NCI-H1694 (cell line): ENCODE results near the gene TP53.
"Not testable (repeated sequence)": the region's sequence is repeated elsewhere in the genome, so short reads cannot be mapped to it uniquely, and the experiment has no call there.

Source experiments
- DNase-seq: peaks from one replicate; lab custom pipeline; 2025; lab: John Stamatoyannopoulos, UW

The TP53 gene

DNA sequence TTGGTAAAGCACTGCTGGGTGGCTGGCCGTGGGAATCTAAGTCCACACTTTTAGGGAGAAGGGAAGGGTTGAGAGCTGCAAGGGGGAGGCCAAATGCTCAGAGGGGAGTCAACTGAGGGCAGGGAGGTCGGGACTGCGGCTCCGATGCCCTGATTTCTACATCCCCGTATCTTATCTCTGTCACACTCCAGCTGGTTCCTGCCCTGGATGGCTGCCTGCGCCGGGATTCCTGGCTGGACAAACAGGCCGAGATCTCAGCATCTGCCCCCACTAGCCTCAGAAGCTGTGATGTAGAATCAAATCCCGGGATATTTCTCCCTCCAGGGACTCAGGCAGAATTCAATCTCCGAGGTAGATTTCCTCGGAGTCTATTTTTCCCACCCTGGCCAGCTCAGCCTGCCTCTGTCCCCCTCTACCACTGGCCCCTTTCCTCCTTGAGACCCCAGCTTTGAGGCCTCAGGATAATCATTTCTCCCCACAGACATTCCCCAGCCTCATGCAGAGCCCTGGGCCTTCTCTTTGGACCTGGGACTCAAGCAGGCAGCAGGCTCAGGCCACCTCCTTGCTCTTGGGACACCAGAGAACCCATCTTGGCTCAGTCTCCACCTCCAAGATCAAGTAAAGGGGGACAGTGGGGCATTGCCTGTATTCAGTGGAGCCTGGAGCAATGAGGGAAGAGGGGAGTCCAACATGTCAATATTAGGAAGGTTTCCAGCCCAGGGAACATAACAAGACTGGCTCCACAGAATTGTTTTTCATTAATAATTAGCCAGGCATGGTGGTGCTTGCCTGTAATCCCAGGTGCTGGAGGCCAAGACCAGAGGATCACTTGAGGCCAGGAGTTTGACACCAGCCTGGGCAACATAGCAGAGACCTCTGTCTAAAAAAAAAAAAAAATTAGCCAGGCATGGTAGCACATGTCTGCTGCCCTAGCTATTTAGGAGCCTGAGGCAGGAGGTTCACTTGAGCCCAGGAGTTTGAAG, 55.6 kb downstream of the TP53 start:
- DNase-seq = no peak

DNA sequence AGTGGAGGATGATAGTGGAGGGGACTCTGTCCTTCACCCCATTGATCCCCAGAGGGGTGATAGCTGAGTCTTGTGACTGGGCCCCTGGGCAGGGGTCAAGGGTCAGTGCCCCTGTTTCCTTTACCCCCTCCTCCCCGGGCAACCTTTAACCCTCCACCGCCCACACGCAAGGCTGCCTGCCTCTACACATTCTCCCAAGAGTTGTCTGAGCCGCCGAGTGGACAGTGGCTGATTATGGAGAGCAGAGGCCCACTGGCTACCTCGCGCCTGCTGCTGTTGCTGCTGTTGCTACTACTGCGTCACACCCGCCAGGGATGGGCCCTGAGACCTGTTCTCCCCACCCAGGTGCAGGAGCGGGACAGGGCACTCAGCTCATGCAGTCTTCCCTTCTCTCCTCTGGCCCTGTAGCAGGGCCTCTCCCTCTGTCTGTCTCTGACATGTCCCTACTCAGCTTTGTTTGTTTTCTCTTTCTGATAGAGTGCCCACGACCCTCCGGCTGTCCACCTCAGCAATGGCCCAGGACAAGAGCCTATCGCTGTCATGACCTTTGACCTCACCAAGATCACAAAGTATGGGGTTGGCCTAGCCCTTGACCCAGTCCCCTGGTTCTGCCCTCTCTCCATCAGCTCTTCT, 57.2 kb downstream of the TP53 start, which contains the start of gene SHBG:
Gene SHBG (plus strand): TSS at position 197 of the 633 bp plus-strand sequence. CDS start 38 bp downstream, at position 235.
- no peak for DNase-seq

GRCh38 chr17:7627250-7628121, 59.8 kb downstream of the TP53 start, which contains the start of gene SAT2:
Gene SAT2, minus strand, starts transcription at chr17:7627821. Its CDS starts 186 bp downstream, at chr17:7627635.
- DNase-seq = peak; percentile 90

GRCh38 chr17:7626956-7627249, 60.4 kb downstream of the TP53 start:
- no peak for DNase-seq

DNA sequence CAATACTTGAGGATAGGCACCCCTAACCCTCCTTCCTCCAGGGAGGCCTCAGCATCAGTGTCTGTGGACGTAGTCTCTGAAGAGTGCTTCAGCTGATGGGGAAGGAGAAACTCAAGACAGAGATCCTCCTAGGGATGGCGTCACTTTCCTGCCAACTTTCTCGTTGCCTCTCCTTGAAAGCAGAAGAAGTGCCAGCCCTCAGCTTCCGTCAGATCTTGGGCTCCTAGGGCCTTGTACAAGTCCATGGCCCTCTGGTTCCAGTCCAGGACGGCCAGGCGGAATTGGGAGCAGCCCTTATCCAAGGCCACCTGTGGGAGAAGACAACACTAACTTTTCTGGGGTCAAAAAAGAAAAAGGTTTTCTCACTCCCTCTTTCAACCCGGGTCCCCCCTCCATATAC, 61.0 kb downstream of the TP53 start:
- DNase-seq = no peak

DNA sequence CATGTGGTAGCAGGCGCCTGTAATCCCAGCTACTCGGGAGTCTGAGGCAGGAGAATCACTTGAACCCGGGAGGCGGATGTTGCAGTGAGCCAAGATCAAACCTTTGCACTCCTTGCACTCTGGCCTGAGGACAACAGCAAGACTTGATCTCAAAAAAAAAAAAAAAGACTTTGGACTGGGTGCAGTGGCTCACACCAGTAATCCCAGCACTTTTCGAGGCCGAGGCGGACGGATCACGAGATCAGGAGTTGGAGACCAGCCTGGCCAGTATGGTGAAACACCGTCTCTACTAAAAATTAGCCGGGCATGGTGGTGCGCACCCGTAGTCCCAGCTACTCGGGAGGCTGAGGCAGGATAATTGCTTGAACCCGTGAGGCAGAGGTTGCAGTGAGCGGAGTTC, 61.5 kb downstream of the TP53 start:
- DNase-seq = not testable (repeated sequence)

DNA sequence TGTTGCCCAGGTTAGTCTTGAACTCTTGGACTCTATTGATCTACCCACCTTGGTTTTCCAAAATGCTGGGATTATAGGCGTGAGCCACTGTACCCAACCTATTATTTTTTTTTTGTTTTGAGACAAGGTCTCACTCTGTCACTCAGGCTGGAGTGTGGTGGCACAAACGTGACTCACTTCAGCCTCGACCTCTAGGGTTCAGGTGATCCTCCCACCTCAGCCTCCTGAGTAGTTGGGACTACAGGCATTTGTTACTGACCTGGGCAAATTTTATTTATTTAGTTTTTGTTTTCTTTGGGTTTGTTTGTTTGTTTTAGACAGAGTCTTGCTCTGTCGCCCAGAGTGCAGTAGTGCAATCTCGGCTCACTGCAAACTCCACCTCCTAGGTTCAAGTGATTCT, 63.6 kb downstream of the TP53 start:
- no peak for DNase-seq

GRCh38 chr17:7620835-7621234, 66.5 kb downstream of the TP53 start:
- no peak for DNase-seq

DNA sequence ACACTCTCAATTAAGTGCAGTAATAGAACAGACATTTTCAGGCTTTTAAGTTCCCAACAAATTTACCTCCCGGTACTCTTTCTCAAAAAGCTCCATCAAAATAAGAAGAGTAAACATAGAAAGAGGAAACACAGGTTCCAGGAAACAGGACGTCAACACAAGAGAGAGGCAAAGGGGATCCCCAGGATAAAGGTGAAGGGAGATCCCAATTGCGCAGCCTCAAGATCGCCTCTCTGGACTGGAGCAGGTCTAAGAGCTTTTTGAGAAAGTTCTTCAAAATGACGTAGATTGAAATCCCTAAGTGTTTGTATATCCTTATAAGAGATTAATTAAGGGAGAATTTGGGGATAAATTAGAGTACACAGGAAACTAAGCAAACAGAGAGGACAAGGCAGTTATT, 68.7 kb downstream of the TP53 start:
- no peak for DNase-seq
